HG03095 (cell line): ENCODE data around the gene ETFA.
"Not testable (repeated sequence)": the region's sequence is repeated elsewhere in the genome, so short reads cannot be mapped to it uniquely, and the experiment has no call there.

ENCODE experiments used
- ATAC-seq: cut with Tn5 transposase; IDR thresholded peaks from one replicate; pipeline ENCODE4 v1.9.1; 2021; ENCODE audit warnings: moderate library complexity; ENCODE audit not compliant: unreplicated experiment

Gene ETFA

DNA sequence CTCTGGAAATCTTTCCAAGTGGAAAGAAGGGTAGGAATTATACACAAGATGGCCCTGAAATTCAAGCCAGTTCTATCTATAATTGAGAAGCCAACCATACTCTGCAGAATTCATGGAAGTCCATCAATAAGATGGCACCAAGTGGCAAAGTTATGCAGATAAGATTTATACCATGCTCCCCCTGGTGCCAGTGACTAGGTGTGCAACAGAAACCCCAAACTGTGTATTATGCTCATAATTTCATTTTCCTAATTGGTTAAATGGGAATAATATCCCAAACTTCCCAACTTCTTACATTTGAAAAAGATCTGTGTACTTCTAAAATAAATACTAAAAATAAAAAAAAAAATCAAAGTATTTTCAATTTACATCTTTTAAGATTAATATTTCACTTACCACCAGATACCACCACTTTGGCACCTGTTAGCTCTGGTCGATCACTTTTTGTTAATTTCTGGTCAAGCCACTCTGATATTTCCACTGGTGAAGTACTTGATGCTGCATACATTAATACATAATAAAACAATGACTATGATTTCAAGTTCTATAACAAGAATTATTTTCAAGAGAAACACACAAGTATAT is 25.9 kb downstream of the ETFA start:
- no peak for ATAC-seq

- ATAC-seq = no peak
Measured at GRCh38 chr15:76282465-76282864, 28.8 kb downstream of the ETFA start.

DNA sequence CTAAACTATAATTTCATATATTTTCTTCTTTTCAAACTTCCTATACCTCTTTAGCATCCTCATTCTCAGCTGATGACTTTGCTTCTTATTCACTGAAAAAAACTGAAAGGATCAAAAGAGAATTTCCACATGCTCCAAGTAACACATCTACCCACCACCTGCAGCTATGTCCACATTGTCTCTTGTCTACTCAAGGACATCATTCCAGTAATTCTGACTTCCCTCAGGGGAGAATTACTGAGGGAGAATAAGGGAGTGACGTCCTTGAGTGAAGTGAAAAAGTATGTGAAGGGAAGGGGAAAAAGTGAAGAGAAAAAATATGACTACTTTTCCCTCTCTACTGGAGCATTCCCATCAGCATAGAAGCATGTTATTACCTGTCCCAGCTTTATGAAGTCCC is 32.6 kb downstream of the ETFA start:
- no peak for ATAC-seq

DNA sequence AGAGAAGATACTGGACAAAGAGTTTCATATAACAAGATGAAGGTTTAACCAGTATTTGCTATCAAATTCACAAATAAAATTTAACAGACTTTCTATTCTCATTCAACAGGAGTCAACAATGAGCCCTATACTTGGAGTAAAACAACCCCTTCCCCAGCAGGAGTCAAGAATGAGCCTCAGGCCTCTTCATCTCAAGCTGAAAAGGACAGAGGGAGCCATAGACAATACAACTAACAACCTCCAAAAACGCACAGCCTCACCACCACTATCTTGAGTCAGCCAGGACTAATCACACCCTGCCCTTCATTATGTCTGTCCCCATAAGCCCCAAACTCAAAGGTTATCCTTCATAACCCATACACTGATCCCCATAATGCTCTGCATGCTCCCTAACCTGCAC is 36.4 kb downstream of the ETFA start:
- no peak for ATAC-seq

DNA sequence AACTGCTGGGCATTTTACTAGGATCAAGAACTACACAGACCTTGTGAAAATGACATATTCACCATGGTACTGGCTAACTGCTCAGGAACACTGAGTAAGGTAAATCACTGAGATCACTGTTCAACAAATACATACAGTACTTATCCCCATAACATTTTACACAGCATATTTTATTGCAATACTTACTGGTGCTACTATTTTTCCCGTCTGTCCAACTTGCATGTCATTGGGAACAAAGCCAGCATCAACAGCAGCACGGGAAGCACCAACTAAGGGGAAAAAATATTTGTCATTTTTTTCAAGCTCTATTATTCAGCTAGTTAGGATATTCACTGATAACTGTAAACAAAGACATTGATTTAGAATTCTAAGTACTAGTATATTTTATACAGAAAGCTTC is 37.0 kb downstream of the ETFA start:
- ATAC-seq = no peak

GRCh38 chr15:76270876-76271275 is 40.4 kb downstream of the ETFA start:
- no peak for ATAC-seq

- no peak for ATAC-seq
Measured at GRCh38 chr15:76267077-76267476, 44.2 kb downstream of the ETFA start.

DNA sequence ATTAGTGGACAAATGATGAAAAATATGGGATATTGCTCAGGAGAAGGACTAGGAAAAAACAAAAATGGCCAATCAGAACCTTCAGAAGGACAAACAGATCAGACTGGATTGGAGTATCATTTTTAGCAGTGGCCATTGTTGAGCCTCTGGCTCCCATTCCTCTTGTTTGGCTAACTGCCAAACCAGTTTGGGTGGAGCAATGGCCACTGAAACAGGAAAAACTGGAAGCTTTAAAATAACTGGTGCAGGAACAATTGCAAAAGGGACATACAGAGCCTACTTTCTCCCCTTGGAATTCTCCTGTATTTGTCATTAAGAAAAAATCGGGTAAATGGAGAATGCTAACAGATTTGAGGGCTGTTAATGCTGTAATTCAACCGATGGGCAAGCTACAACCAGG is 45.5 kb downstream of the ETFA start:
- not testable (repeated sequence) for ATAC-seq

GRCh38 chr15:76260246-76260938 is 50.9 kb downstream of the ETFA start:
- no peak for ATAC-seq

DNA sequence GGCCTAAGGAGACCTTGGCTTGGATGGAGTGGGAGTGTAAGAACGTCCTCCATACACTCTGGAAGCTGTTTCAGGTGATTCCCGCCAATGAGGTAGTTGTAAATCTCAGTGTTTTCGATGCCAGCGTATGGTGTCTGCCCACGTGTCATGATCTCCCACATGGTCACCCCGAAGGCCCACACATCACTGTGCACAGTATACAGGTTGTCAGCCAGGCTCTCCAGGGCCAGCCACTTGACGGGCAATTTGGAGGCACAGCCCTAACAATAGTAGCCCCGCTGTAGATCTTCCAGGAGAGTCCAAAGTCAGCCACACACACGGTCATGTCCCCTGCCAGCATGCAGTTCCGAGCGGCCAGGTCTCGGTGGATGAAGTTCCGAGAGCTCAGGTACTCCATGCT is 51.9 kb downstream of the ETFA start:
- ATAC-seq = no peak

DNA sequence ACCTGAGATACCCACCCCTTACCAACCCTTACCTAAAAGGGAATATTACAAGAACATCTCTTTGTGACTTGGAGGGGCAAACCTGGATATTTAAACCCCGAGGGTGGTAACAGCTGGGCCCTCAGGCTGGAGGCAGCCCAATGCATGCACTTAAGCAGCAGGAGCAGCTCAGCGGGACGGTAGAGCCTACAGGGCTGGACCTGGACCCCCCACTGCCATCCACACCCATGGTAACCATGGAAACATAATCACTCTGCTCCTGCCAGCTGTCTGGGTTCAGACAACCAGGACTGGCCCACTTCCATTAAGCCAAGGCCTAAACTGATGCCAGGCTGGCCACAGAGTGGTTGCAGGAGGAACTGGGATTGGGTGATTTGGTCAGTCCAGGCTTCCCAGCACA is 52.8 kb downstream of the ETFA start:
- ATAC-seq = no peak

DNA sequence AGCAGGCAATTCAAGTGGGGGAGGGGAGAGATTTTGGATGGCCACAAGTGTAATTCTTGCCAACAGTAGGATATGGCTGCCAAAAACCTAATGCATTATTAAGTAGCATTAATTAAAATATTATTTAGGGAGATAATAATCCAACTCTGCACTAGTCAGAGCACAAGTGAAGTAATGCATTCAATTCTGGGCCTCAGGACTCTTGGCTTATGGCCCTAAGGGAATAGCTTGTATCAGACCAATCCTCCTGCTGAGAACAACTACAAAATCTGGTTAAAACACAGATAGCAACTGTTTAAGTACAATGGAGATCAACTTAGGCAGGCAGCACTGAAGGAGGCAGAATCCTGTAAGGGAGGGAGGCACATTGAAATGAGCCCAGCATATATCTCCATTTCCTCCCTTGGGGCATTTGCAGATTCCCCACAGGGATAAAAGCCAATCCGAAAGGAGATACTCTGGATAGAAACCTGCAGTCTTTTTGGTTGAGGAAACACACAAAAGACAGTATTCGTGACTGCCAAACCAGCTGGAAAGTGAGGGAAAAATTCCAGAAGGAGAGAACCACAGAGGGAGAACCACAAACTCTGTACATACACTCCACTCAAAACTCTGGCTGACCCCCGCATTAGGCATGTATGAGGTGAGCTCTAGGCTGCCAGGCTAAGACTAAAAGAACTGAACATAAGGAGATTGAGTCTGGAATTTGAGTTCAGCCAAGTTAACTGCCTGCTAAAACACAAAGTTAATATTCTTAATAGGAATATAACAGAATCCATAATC is 57.4 kb downstream of the ETFA start:
- no peak for ATAC-seq

GRCh38 chr15:76252249-76252648 is 59.0 kb downstream of the ETFA start:
- no peak for ATAC-seq

DNA sequence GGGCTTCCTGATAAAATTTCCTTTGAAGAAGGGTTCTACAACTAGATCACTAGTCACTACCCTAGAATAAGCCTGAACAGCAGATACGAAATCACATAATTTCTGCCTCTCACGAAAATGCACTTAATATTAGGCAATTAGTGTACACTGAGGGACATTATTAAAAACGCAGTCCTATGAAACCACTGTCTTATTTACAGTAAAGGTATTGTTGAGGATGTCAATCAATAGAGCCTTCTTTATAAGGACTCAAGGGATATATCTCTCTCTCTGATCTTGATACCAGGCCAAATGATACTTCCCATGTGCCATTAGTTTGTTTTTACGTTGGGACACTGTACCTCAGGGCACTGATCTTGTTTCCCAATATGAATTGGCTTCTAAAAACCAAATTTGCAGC is 59.6 kb downstream of the ETFA start:
- ATAC-seq = no peak

DNA sequence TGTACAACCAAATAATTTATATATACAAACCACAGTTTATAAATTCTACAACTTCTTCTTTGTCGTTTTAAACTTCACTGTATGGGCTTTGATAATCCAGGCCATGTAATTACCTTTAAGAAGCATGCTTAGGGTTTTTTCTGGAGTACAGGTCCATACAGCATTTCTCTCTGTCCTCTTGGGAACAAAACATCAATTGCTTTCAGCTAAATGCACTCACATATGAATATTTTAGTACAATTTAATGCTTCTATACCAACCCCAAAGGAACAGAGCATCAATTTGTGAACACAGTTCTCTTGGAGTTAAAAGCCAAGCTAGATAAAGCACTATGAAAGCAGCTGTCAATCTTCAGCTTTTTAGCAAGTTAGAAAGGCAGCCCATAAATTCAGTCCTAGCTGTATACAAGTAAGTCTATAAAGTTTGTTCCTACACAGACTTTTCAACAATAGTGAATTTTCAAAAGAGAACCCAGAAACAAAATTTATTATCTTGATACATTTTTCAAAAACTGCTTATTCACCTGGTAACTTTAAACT is 66.1 kb downstream of the ETFA start:
- ATAC-seq = no peak

- ATAC-seq = no peak
Measured at GRCh38 chr15:76239786-76240185, 71.5 kb downstream of the ETFA start.

DNA sequence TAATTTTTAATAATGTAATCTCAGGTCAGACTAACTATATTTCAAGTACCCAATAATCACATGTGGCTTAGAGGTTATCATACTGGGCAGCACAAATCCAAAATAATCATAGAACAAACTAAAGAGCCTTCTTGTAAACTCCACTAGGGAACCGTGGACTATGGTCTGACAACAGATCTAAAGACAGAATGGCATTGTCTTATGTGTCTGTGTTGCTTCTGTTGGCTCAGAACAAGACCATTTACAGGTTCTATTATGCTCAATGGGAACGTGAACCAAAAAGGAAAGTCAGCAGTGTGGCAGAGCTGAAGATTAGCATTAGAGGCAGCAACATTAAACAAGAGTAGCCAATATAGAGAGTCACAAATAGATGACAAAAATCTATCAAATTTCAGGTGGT is 74.9 kb downstream of the ETFA start:
- no peak for ATAC-seq

GRCh38 chr15:76235186-76235826 is 76.0 kb downstream of the ETFA start:
- ATAC-seq = no peak

- no peak for ATAC-seq
Measured at GRCh38 chr15:76234337-76234889, 76.9 kb downstream of the ETFA start.

DNA sequence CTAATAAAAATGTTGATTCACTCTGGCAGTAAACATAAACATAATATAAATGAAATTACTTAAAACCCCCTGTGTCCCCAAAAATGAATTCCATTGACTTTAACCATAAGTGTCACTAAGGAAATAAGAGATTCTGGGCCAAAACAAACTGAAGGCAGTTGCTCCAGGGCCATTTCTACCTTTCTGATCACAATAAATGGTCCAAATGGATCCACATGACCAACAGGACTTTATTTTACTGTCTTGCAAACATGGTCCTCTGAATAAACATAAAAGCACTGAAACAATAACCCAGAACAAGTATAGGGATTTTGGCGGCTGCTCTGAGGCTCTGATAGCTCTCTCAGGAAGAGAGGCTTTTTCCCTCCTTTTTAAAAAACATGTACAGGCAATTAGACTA is 77.3 kb downstream of the ETFA start:
- no peak for ATAC-seq

- no peak for ATAC-seq
Measured at GRCh38 chr15:76229266-76229665, 82.0 kb downstream of the ETFA start.
